ENCODE measurements around the gene PAPLN.

DNA sequence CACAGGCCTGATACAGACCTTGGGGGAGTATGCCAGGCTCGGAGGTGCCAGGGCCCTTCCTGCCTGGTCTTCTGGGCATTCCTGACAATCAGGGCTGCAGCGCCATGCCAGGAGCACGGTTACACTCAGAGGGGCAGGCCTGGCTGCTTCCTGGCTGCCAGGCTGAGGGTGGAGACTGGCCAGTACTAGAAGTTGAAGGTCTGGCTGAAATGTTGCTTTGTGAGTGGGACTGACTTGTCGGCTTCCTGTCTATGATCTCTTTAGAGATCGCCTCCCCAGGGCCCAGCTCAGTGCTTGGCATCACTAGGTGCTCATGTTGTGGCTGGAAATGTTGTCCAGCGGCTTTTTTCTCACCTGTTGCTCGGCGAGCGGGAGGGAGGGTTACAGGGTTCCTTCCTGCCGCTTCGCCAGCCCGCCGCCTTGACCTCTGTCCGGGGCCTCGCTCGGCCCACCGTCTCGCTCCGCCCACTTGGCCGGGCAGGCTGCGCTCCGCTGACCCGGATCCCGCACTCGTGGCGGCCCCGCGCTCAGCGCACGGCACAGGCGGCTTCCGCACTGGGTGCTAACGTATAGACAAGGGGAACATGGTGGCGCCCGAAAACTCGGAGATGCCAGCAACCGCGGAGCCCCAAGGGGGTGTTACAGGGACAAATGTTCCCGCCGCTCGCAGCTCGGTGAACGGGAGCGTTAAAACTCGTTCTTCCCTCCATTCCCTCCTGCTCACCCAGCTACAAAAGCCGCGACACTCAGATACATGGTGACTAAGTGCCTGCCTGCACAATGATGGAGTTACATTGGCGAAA is 32.6 kb downstream of the PAPLN start:
- TF ChIP-seq, protein P1, sequence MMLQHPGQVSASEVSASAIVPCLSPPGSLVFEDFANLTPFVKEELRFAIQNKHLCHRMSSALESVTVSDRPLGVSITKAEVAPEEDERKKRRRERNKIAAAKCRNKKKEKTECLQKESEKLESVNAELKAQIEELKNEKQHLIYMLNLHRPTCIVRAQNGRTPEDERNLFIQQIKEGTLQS (IDR thresholded peaks at IDR 0.05), result no peak
- TF ChIP-seq, protein P2, sequence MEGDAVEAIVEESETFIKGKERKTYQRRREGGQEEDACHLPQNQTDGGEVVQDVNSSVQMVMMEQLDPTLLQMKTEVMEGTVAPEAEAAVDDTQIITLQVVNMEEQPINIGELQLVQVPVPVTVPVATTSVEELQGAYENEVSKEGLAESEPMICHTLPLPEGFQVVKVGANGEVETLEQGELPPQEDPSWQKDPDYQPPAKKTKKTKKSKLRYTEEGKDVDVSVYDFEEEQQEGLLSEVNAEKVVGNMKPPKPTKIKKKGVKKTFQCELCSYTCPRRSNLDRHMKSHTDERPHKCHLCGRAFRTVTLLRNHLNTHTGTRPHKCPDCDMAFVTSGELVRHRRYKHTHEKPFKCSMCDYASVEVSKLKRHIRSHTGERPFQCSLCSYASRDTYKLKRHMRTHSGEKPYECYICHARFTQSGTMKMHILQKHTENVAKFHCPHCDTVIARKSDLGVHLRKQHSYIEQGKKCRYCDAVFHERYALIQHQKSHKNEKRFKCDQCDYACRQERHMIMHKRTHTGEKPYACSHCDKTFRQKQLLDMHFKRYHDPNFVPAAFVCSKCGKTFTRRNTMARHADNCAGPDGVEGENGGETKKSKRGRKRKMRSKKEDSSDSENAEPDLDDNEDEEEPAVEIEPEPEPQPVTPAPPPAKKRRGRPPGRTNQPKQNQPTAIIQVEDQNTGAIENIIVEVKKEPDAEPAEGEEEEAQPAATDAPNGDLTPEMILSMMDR (IDR thresholded peaks at IDR 0.05 in 2 of 3, conservative IDR thresholded peaks at IDR 0.05 in 1 of 3; ENCODE audit: borderline replicate concordance in 1 of 3, insufficient read depth in 1 of 3, low read depth in 2 of 3, low read length in 2 of 3), result no peak
- TF ChIP-seq REST (IDR thresholded peaks at IDR 0.05; ENCODE audit: low read depth) (no peak), RAD21 (IDR thresholded peaks at IDR 0.05; ENCODE audit: low read depth) (no peak), CEBPB (IDR thresholded peaks at IDR 0.05; ENCODE audit: low read depth) (no peak), MAX (IDR thresholded peaks at IDR 0.05) (no peak), SIN3A (IDR thresholded peaks at IDR 0.05; ENCODE audit: low read depth) (no peak), EZH2 (IDR thresholded peaks at IDR 0.05) (no peak), POLR2A (IDR thresholded peaks at IDR 0.05; ENCODE audit: borderline replicate concordance, extremely low read depth, insufficient read depth, insufficient read length) (no peak), ELF1 (IDR thresholded peaks at IDR 0.05; ENCODE audit: borderline replicate concordance, low read depth) (no peak), JUND (IDR thresholded peaks at IDR 0.05) (no peak), POLR2AphosphoS5 (IDR thresholded peaks at IDR 0.05; ENCODE audit: low read depth, low read length) (no peak)
